Dendritic cell treated with granulocyte-macrophage colony-stimulating factor and Interleukin-4, amounts not matched to agents 40 ng/mL and 50 ng/mL, for 4 days (primary cell): ENCODE measurements around the gene CCDC184.
A peak's percentile ranks its signal among the peaks of the same experiment; 100 is the strongest.

ENCODE experiments used
- H3K27ac Mint-ChIP-seq: one replicate; pipeline ENCODE4 v1.8.0; 2022; ENCODE audit warnings: mild to moderate bottlenecking, mixed read lengths
- H3K27me3 Mint-ChIP-seq: one replicate; pipeline ENCODE4 v1.8.0; 2022; ENCODE audit warnings: mild to moderate bottlenecking, mixed read lengths
- H3K36me3 Mint-ChIP-seq: one replicate; pipeline ENCODE4 v1.8.0; 2022; ENCODE audit warnings: low read depth, mixed read lengths
- H3K4me1 Mint-ChIP-seq: one replicate; pipeline ENCODE4 v1.8.0; 2022; ENCODE audit warnings: low read depth, mixed read lengths
- H3K4me3 Mint-ChIP-seq: one replicate; pipeline ENCODE4 v1.8.0; 2022; ENCODE audit warnings: mild to moderate bottlenecking, moderate library complexity, mixed read lengths
- H3K9me3 Mint-ChIP-seq: one replicate; pipeline ENCODE4 v1.8.0; 2022; ENCODE audit warnings: mixed read lengths
- intact Hi-C: fragments of 100-400 bp; cut with micrococcal nuclease; formaldehyde crosslinking; loops from one replicate; pipeline ENCODE4 v1.15.0; 2022

CCDC184 gene

GRCh38 chr12:48163150-48163747 is 20.2 kb upstream of the CCDC184 start:
- Mint-ChIP-seq H3K36me3 (no peaks in the 10 kb centered on the region), H3K4me1 (no peaks in the 10 kb centered on the region), H3K27ac (no peak overlapping the region), H3K9me3 (no peaks in the 10 kb centered on the region), H3K4me3 (no peak overlapping the region), H3K27me3 (peaks cover 3% of the 10 kb centered on the region)
- intact Hi-C loops: loop anchor here (10.0 kb wide), 1 partner anchor 198 kb away; the partner anchor contains the start of gene TMEM106C

GRCh38 chr12:48164451-48164850 is 19.0 kb upstream of the CCDC184 start:
- Mint-ChIP-seq H3K36me3 (no peaks in the 10 kb centered on the region), H3K27ac (no peak overlapping the region), H3K9me3 (no peaks in the 10 kb centered on the region), H3K27me3 (peaks cover 3% of the 10 kb centered on the region), H3K4me1 (no peaks in the 10 kb centered on the region), H3K4me3 (no peak overlapping the region)
- intact Hi-C loops: loop anchor here (2.0 to 10.0 kb wide), 2 partner anchors 80 to 200 kb away; partner anchors contain the start of gene TMEM106C

GRCh38 chr12:48165089-48165981 is 18.1 kb upstream of the CCDC184 start:
- no peak overlapping the region for H3K4me3 Mint-ChIP-seq
- H3K27me3 Mint-ChIP-seq: peaks cover 3% of the 10 kb centered on the region
- intact Hi-C loops: loop anchor here (2.0 to 10.0 kb wide), 2 partner anchors 81 to 201 kb away; partner anchors contain the start of gene TMEM106C
- no peaks in the 10 kb centered on the region for H3K4me1 Mint-ChIP-seq
- no peak overlapping the region for H3K27ac Mint-ChIP-seq
- no peaks in the 10 kb centered on the region for H3K36me3 Mint-ChIP-seq
- H3K9me3 Mint-ChIP-seq: no peaks in the 10 kb centered on the region

GRCh38 chr12:48169011-48169410 is 14.4 kb upstream of the CCDC184 start:
- Mint-ChIP-seq H3K9me3 (no peaks in the 10 kb centered on the region), H3K36me3 (no peaks in the 10 kb centered on the region), H3K4me1 (no peaks in the 10 kb centered on the region), H3K4me3 (no peak overlapping the region), H3K27me3 (peaks cover 3% of the 10 kb centered on the region), H3K27ac (no peak overlapping the region)
- intact Hi-C loops: loop anchor here (10.0 kb wide), 1 partner anchor 204 kb away; the partner anchor contains the start of gene TMEM106C

DNA sequence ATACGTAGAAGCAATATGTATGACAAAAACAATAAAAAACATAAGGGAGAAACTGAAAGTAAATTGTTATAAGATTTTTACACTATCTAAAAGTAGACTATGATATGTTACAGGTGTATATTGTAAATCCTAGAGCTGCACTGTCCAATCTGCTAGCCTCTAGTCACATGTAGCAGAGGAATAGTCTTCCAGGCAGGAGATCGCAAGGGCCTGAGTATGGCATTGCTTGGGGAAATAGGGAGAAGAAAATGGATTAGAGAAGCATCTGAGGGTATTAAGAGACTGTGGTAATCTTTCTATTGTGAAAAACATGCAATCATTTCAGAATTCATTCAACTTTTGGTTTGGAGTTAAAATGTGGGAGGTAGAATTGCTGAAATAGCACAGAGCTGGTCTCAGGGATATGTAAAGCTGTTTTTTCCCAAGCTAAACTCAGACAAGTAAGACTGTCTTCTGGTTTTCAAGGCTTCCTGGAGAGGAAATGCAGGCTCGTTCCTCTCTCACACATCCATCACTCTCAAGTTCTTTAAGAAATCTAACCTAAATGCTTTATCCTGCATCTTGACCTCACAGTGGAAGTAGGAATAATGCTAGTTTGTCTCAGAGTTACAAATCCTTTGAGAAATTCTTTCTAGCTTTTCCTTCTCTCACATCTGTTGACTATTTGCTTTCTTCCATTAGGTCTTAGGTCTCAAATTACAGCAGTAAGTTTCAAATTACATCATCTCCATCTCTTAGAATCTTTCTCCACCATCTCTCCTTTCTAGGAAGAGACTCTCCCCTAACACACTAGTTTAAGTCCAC is 7.6 kb upstream of the CCDC184 start:
- H3K27ac Mint-ChIP-seq: no peak overlapping the region
- no peak overlapping the region for H3K4me3 Mint-ChIP-seq
- no peaks in the 10 kb centered on the region for H3K36me3 Mint-ChIP-seq

GRCh38 chr12:48176417-48176751 is 7.1 kb upstream of the CCDC184 start:
- peaks cover 6% of the 10 kb centered on the region for H3K4me1 Mint-ChIP-seq
- no peak overlapping the region for H3K27ac Mint-ChIP-seq
- H3K36me3 Mint-ChIP-seq: no peaks in the 10 kb centered on the region
- intact Hi-C loops: no loop called here
- H3K9me3 Mint-ChIP-seq: no peaks in the 10 kb centered on the region
- H3K27me3 Mint-ChIP-seq: peaks cover 23% of the 10 kb centered on the region
- no peak overlapping the region for H3K4me3 Mint-ChIP-seq

More for the DNA sequence above, 7.6 kb upstream of the CCDC184 start:
- Mint-ChIP-seq H3K9me3 (no peaks in the 10 kb centered on the region), H3K27me3 (peaks cover 18% of the 10 kb centered on the region), H3K4me1 (peaks cover 6% of the 10 kb centered on the region)
- intact Hi-C loops: no loop called here

- Mint-ChIP-seq H3K4me3 (no peak overlapping the region), H3K27ac (no peak overlapping the region), H3K27me3 (peaks cover 33% of the 10 kb centered on the region), H3K4me1 (peaks cover 10% of the 10 kb centered on the region), H3K9me3 (no peaks in the 10 kb centered on the region), H3K36me3 (no peaks in the 10 kb centered on the region)
- intact Hi-C loops: no loop called here
Measured at GRCh38 chr12:48177982-48178381, 5.5 kb upstream of the CCDC184 start.

- H3K27ac Mint-ChIP-seq: no peak overlapping the region
- intact Hi-C loops: no loop called here
- no peaks in the 10 kb centered on the region for H3K36me3 Mint-ChIP-seq
- peaks cover 46% of the 10 kb centered on the region for H3K27me3 Mint-ChIP-seq
- H3K4me1 Mint-ChIP-seq: peaks cover 21% of the 10 kb centered on the region
- H3K4me3 Mint-ChIP-seq: no peak overlapping the region
- no peaks in the 10 kb centered on the region for H3K9me3 Mint-ChIP-seq
Measured at GRCh38 chr12:48179466-48179865, 4.0 kb upstream of the CCDC184 start.

DNA sequence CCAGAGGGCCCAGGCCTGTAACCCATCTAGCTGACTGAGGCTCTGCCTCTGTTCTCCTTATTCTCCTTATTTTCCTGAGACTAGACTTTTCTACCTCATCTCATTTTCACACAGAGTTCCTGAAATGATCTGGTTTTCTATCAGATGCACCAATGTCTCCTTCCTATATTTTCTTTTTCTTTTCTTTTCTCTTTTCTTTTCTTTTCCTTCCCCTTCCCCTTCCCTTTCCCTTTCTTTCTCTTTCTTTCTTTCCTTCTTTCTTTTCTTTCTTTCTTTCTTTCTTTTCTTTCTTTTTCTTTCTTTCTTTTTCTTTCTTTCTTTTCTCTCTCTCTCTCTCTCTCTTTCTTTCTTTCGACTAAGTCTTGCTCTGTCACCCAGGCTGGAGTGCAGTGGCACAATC is 3.0 kb upstream of the CCDC184 start:
- peaks cover 56% of the 10 kb centered on the region for H3K27me3 Mint-ChIP-seq
- H3K9me3 Mint-ChIP-seq: no peaks in the 10 kb centered on the region
- peaks cover 24% of the 10 kb centered on the region for H3K4me1 Mint-ChIP-seq
- H3K36me3 Mint-ChIP-seq: no peaks in the 10 kb centered on the region
- no peak overlapping the region for H3K4me3 Mint-ChIP-seq
- H3K27ac Mint-ChIP-seq: no peak overlapping the region
- intact Hi-C loops: no loop called here

- peaks cover 61% of the 10 kb centered on the region for H3K27me3 Mint-ChIP-seq
- H3K4me3 Mint-ChIP-seq: no peak overlapping the region
- H3K27ac Mint-ChIP-seq: no peak overlapping the region
- intact Hi-C loops: no loop called here
- no peaks in the 10 kb centered on the region for H3K9me3 Mint-ChIP-seq
- no peaks in the 10 kb centered on the region for H3K36me3 Mint-ChIP-seq
- peaks cover 19% of the 10 kb centered on the region for H3K4me1 Mint-ChIP-seq
Measured at GRCh38 chr12:48180857-48181495, 2.5 kb upstream of the CCDC184 start.

- peak overlapping the region; percentile 56 for H3K27ac Mint-ChIP-seq
- H3K9me3 Mint-ChIP-seq: no peaks in the 10 kb centered on the region
- H3K36me3 Mint-ChIP-seq: no peaks in the 10 kb centered on the region
- intact Hi-C loops: no loop called here
- H3K4me3 Mint-ChIP-seq: peak overlapping the region; percentile 82
- peaks cover 67% of the 10 kb centered on the region for H3K27me3 Mint-ChIP-seq
- peaks cover 18% of the 10 kb centered on the region for H3K4me1 Mint-ChIP-seq
Measured at GRCh38 chr12:48182631-48183030, 813 bp upstream of the CCDC184 start.

DNA sequence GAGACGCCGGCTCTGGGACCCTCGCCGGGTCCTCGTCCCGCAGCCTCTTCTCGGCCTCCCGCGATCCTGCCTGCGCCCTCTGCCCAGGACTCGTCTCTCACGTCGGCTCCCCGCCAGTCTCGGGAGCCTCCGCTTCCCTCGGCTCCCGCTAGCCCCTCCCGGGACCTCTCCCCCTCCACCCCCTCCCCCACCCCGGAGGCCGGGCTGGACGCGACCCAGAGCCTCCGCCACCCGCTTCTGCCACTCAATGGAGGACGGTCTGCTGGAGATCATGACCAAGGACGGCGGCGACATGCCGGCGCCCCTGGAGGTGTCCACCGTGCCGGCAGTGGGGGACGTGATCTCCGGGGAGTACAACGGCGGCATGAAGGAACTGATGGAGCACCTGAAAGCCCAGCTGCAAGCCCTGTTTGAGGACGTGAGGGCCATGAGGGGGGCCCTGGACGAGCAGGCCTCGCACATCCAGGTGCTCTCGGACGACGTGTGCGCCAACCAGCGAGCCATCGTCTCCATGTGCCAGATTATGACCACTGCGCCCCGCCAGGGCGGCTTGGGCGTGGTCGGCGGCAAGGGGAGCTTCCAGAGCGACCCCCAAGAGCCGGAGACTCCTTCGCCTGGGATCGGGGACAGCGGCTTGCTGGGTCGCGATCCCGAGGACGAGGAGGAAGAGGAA is 568 bp downstream of the CCDC184 start:
- H3K27me3 Mint-ChIP-seq: peaks cover 68% of the 10 kb centered on the region
- intact Hi-C loops: no loop called here
- H3K4me1 Mint-ChIP-seq: peaks cover 18% of the 10 kb centered on the region
- peak overlapping the region; percentile 56 for H3K27ac Mint-ChIP-seq
- H3K36me3 Mint-ChIP-seq: no peaks in the 10 kb centered on the region
- no peaks in the 10 kb centered on the region for H3K9me3 Mint-ChIP-seq
- H3K4me3 Mint-ChIP-seq: peak overlapping the region; percentile 82

GRCh38 chr12:48184549-48184922 is 1.1 kb downstream of the CCDC184 start:
- intact Hi-C loops: no loop called here
- Mint-ChIP-seq H3K4me3 (no peak overlapping the region), H3K36me3 (no peaks in the 10 kb centered on the region), H3K9me3 (no peaks in the 10 kb centered on the region), H3K27ac (no peak overlapping the region), H3K4me1 (peaks cover 18% of the 10 kb centered on the region), H3K27me3 (peaks cover 66% of the 10 kb centered on the region)
